DND-41 (cell line): Measurements from ENCODE around the gene BMERB1.

ENCODE experiments used
- EZH2 ChIP-seq: IDR thresholded peaks from 3 replicates; pipeline ENCODE4 v1.6.1; 2012; ENCODE audit warnings: borderline replicate concordance, low read depth, mild to moderate bottlenecking, moderate library complexity, low read length, inconsistent platforms; ENCODE audit not compliant: severe bottlenecking
- TF ChIP-seq, protein P1 (sequence below): IDR thresholded peaks from 2 replicates; pipeline ENCODE4 v1.5.1; 2012; ENCODE audit warnings: borderline replicate concordance, low read length, moderate library complexity, mild to moderate bottlenecking; ENCODE audit not compliant: poor library complexity, severe bottlenecking; ENCODE audit errors: extremely low read depth

DNA sequence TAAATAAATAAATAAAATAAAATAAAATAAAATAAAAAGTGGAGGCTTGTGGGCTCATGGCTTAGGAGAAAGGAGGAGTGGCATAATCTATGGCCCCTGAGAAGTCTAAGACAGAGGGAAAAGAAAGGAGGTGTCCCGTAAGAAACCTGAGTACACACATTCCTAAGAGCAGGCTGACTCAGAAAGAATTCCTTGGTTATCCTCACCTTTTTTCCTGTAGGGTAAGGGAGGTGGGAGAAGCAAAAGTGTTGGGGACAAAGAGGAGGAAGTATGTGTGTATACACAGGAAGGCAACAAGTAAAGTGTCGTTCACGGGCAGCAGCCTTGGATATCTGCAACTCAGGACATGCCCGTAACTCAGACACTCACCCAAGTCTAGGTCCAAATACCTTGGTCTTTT is 179.3 kb downstream of the BMERB1 start:
- TF ChIP-seq, protein P1, sequence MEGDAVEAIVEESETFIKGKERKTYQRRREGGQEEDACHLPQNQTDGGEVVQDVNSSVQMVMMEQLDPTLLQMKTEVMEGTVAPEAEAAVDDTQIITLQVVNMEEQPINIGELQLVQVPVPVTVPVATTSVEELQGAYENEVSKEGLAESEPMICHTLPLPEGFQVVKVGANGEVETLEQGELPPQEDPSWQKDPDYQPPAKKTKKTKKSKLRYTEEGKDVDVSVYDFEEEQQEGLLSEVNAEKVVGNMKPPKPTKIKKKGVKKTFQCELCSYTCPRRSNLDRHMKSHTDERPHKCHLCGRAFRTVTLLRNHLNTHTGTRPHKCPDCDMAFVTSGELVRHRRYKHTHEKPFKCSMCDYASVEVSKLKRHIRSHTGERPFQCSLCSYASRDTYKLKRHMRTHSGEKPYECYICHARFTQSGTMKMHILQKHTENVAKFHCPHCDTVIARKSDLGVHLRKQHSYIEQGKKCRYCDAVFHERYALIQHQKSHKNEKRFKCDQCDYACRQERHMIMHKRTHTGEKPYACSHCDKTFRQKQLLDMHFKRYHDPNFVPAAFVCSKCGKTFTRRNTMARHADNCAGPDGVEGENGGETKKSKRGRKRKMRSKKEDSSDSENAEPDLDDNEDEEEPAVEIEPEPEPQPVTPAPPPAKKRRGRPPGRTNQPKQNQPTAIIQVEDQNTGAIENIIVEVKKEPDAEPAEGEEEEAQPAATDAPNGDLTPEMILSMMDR = no peak
- TF ChIP-seq EZH2 = no peak
